Measurements from ENCODE around the gene ZNF827.

DNA sequence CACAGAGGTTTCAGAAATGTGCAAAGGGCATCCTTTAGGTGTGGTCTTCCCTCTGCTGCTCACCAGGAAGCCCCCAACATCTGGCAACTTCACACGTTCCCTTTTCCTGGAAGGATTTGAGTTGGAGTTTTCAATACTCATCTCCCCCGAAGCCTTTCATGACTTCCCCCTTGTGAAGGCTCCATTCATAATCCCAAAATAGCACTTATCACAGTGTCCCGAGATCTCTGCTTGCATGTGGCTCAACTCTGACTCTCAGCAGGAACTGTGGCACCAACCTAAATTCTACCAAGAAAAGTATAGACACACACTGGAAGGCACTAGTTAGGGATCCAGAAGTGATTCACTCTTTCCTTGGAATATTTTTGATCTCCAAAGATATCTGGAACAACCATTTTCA lies 40.5 kb upstream of the ZNF827 start:
- TF ChIP-seq, protein P1, sequence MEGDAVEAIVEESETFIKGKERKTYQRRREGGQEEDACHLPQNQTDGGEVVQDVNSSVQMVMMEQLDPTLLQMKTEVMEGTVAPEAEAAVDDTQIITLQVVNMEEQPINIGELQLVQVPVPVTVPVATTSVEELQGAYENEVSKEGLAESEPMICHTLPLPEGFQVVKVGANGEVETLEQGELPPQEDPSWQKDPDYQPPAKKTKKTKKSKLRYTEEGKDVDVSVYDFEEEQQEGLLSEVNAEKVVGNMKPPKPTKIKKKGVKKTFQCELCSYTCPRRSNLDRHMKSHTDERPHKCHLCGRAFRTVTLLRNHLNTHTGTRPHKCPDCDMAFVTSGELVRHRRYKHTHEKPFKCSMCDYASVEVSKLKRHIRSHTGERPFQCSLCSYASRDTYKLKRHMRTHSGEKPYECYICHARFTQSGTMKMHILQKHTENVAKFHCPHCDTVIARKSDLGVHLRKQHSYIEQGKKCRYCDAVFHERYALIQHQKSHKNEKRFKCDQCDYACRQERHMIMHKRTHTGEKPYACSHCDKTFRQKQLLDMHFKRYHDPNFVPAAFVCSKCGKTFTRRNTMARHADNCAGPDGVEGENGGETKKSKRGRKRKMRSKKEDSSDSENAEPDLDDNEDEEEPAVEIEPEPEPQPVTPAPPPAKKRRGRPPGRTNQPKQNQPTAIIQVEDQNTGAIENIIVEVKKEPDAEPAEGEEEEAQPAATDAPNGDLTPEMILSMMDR (IDR thresholded peaks at IDR 0.05): no peak
- TF ChIP-seq POLR2A (IDR thresholded peaks at IDR 0.05): no peak
